ENCODE data around the gene MACROD1.

The MACROD1 gene

DNA sequence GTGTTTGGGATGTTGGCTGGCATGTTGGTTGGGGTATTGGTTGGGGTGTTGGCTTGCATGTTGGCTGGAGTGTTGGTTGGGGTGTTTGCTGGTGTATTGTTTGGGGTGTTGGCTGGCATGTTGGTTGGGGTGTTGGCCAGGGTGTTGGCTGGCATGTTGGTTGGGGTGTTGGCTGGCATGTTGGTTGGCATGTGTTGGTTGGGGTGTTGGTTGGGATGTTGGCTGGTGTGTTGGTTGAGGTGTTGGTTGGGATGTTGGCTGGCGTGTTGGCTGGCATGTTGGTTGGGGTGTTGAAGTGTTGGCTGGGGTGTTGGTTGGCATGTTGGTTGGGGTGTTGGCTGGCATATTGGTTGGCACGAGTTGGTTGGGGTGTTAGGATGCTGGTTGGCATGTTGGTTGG is 155.1 kb downstream of the MACROD1 start:
- DNase-seq = no peak

DNA sequence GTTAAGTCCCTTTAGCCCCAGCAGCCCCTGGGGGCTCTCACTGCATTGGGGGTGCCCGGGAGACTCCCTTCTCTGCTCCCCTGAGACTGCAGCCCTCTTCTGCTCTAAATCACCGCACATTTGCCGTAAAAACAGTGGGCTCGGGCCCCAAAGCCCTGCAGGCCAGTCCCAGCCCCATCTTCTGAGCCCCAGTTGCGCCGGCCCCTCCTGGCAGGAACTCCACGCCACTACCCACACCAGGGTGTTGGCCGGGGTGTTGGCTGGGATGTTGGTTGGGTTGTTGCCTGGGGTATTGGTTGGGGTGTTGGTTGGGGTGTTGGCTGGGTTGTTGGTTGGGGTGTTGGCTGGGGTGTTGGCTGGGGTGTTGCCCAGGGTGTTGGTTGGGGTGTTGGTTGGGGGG is 156.2 kb downstream of the MACROD1 start:
- no peak for DNase-seq

- DNase-seq = no peak
These were observed 156.8 kb downstream of the MACROD1 start for GRCh38 chr11:64008914-64009633.

DNA sequence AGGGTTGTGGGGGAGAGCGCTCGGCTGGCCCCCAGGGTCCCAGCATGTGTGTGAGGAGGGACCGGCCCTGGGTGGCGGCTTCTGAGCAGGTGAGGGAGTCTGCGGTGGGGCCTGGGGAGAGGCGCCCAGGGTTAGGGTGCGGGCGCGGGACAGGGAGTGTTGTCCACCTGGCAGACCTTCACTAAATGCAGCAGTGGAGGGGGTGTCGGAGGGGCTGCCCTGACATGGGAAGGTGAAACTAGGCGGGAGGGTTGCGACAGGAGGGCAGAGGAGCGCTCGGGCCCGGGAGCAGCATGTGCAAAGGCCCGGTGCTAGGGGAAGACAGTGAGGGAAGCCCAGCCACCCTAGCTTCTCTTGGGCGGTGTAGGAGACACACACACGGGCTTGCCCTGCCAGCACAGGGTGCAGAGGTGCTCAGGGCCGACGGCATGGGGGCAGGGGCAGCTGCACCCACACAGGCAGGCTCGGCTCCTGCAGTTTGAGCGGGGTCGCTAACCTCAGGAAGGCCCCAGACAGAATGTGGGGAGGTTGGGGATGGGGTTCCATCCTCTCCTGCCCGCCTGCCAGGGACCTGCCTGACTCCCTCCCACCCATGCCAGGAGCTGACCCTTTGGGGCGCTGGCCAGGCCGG is 157.5 kb downstream of the MACROD1 start:
- DNase-seq = no peak

DNA sequence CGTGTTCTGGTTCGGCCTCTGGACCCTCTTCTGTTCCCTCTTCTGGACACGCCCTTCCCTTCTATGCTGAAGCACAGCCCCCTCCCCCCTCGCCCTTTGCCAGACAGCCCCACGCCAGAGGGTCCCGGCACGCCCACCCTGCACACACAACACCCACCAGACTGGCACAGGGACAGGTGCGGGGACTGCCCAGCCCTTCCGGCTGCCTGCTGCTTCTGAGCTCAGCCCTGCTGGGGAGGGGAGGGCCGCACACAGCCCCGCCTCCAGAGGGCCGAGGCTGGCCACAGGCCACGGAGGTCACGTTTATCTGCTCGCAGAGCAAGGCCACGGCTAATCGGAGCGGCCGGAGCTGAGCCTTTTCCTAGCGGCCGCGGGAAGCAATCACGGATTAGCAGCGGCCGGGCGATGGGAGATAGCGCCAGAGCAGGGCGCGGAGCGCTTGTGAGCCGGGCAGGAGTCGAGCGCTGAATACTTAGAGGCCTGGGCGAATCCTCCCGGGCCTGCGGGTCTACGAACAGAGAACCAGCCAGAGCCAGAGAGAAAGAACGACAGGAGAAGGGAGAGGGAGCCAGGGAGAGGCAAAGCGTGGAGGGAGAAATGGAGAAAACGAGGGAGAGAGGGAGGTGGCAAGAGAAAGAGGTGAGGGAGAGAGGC is 158.2 kb downstream of the MACROD1 start:
- DNase-seq = no peak

GRCh38 chr11:64007160-64007628 is 158.7 kb downstream of the MACROD1 start:
- peak; percentile 67 for DNase-seq

DNA sequence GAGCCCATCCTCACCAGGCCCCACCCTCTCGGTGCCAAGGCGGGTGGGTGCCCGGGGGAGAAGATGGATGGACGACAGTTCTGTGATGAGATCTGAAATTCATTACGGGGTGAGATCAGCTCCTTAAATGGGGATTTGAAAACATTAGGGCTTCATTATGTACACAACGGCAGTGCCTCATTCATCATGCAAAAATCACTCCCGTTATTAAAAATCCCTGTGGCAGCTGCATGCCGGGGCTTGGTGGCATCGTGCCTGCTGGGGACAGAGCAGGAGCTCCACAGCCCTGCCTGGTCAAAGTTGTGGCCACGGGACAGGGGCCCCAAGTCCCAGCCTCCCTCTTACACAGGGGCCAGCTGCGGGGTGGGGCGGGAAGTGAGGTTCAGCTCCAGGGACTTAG is 159.5 kb downstream of the MACROD1 start:
- DNase-seq = no peak

DNA sequence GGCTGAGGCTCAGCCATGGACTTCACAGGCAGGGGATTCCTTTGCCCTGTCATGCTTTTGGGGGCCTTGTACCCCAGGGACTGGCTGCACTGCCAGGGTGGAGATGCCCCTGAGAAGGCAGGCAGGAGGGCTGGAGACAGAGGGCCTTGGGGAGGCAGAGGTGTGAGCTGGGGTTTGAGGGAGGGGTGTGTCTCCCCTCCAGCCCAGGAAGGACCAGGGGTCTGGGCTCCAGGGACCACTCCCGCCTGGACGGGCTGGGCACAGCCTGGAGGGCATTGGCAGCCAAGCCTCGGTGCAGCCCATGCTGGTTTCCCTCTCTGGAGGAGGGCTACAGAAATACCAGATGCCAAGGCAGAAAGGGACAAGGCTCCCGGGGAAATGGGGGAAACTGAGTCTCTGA is 160.2 kb downstream of the MACROD1 start:
- DNase-seq = no peak

GRCh38 chr11:64004590-64004984 is 161.3 kb downstream of the MACROD1 start:
- DNase-seq = no peak

GRCh38 chr11:64003807-64004589 is 161.9 kb downstream of the MACROD1 start:
- no peak for DNase-seq

GRCh38 chr11:64001484-64002420 is 164.2 kb downstream of the MACROD1 start:
- no peak for DNase-seq

DNA sequence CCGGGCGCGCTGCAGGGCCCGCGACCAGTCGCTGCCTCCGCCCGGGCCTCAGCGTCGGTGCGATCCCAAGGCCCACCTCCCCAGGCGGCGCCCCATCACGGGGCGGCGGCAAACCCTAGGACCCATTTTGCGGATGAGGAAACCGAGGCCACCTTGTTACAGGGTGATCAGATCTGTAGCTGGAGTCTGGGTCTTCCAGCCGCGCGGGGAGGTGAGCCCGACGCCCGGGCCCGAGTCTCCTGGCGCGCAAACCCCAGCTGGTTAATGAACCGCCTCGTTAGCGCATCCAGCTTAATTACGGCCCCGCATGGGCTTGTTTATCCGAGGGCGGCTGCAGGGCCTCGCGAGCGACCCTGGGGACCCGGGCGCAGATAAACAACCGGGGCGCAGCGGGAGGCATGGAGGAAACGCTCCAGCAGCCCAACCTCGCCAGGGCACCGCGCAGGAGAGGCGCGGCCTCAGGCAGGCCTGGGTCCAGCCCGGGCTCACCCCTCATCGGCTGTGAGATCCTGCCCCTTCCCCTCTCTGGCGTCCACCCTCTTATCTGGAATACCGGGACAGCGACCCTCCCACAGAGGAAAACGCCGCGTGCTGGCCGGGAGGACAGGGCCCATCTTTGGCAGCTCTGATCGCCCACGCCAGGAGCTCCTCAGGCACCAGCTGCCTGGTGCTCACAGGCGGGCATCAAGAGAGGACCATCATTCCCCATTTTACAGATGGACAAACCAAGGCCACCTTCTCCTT is 165.0 kb downstream of the MACROD1 start:
- DNase-seq = no peak

GRCh38 chr11:64000026-64000739 is 165.7 kb downstream of the MACROD1 start:
- DNase-seq = peak; percentile 69

- peak; percentile 28 for DNase-seq
These were observed 166.4 kb downstream of the MACROD1 start for GRCh38 chr11:63999349-64000025.

GRCh38 chr11:63998558-63999348 is 167.2 kb downstream of the MACROD1 start:
- DNase-seq = no peak

DNA sequence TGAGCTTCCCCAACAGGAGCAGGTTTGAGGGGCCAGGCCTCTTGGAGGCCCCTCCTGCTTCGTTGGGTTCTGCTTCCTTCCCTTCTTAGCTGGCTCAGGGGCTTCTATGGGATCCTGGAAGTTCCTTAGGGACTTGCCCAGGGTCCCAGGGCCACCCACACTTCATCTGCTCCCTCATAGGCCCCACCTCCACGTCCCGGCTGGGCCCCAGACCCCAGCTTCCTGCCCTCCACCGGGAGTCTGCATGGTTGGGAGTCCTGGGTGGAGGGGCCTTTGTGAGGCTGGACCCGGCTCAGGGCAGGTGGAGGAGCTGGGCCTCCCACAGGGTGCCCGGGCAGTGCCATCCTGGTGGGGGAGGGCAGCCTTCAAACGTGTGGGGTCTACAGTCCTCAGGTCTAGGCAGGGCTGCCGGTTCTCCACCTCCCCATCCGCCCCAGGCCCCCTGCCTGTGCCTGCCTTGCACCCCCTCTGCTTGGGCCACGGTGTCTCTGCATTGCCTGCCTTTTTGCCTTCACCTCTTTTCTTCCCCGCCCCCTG is 168.0 kb downstream of the MACROD1 start:
- no peak for DNase-seq

- DNase-seq = no peak
These were observed 168.7 kb downstream of the MACROD1 start for GRCh38 chr11:63997104-63997700.

- no peak for DNase-seq
These were observed 169.4 kb downstream of the MACROD1 start for GRCh38 chr11:63996512-63996911.
